Globus pallidus (tissue), 1 donor: ENCODE measurements around the gene PCMT1.
"Not testable (repeated sequence)": the region's sequence is repeated elsewhere in the genome, so short reads cannot be mapped to it uniquely, and the experiment has no call there.

Source experiments
- DNase-seq: peaks from one replicate; pipeline ENCODE4 v3.0.0-alpha.2; 2015; ENCODE audit warnings: low spot score

The PCMT1 gene

GRCh38 chr6:149820506-149820905 is 71.0 kb downstream of the PCMT1 start:
- DNase-seq, result no peak

- DNase-seq, result no peak
Observed at GRCh38 chr6:149821492-149821891, 72.0 kb downstream of the PCMT1 start.

- DNase-seq, result no peak
Observed at GRCh38 chr6:149823013-149823412, 73.5 kb downstream of the PCMT1 start.

- DNase-seq, result no peak
Observed at GRCh38 chr6:149825292-149825691, 75.8 kb downstream of the PCMT1 start.

- no peak for DNase-seq
Observed at GRCh38 chr6:149830731-149831307, 81.3 kb downstream of the PCMT1 start.

GRCh38 chr6:149831308-149831820 is 81.8 kb downstream of the PCMT1 start:
- peak; percentile 91 for DNase-seq

GRCh38 chr6:149833651-149834050 is 84.1 kb downstream of the PCMT1 start:
- DNase-seq, result no peak

GRCh38 chr6:149834513-149835481 is 85.3 kb downstream of the PCMT1 start:
- DNase-seq, result peak; percentile 73

- peak; percentile 53 for DNase-seq
Observed at GRCh38 chr6:149840345-149841075, 91.0 kb downstream of the PCMT1 start.

- no peak for DNase-seq
Observed at GRCh38 chr6:149842331-149842730, 92.8 kb downstream of the PCMT1 start.

- DNase-seq, result no peak
Observed at GRCh38 chr6:149843051-149843633, 93.6 kb downstream of the PCMT1 start.

GRCh38 chr6:149844036-149844435 is 94.5 kb downstream of the PCMT1 start:
- DNase-seq, result not testable (repeated sequence)

- DNase-seq, result no peak
Observed at GRCh38 chr6:149844480-149844879, 94.9 kb downstream of the PCMT1 start.

- no peak for DNase-seq
Observed at GRCh38 chr6:149845549-149845948, 96.0 kb downstream of the PCMT1 start.

GRCh38 chr6:149846321-149846720 is 96.8 kb downstream of the PCMT1 start:
- no peak for DNase-seq

- DNase-seq, result no peak
Observed at GRCh38 chr6:149847939-149848267, 98.4 kb downstream of the PCMT1 start.

- DNase-seq, result not testable (repeated sequence)
Observed at GRCh38 chr6:149848343-149848742, 98.8 kb downstream of the PCMT1 start.

- no peak for DNase-seq
Observed at GRCh38 chr6:149851461-149852110, 102.0 kb downstream of the PCMT1 start.

GRCh38 chr6:149852180-149852579 is 102.6 kb downstream of the PCMT1 start:
- no peak for DNase-seq

GRCh38 chr6:149852881-149853280 is 103.3 kb downstream of the PCMT1 start:
- no peak for DNase-seq

GRCh38 chr6:149854017-149854416 is 104.5 kb downstream of the PCMT1 start:
- not testable (repeated sequence) for DNase-seq

- DNase-seq, result no peak
Observed at GRCh38 chr6:149854532-149854931, 105.0 kb downstream of the PCMT1 start.
